ENCODE data around the gene DCPS. TPM values are rescaled to one million over a fixed set of nuclear protein-coding genes. Genes with fewer than 3 reads are reported as not detected.

DCPS gene
- total RNA-seq, 4 donors from 2014 or later = 15.1 to 23.4 (median 16.7) TPM

DNA sequence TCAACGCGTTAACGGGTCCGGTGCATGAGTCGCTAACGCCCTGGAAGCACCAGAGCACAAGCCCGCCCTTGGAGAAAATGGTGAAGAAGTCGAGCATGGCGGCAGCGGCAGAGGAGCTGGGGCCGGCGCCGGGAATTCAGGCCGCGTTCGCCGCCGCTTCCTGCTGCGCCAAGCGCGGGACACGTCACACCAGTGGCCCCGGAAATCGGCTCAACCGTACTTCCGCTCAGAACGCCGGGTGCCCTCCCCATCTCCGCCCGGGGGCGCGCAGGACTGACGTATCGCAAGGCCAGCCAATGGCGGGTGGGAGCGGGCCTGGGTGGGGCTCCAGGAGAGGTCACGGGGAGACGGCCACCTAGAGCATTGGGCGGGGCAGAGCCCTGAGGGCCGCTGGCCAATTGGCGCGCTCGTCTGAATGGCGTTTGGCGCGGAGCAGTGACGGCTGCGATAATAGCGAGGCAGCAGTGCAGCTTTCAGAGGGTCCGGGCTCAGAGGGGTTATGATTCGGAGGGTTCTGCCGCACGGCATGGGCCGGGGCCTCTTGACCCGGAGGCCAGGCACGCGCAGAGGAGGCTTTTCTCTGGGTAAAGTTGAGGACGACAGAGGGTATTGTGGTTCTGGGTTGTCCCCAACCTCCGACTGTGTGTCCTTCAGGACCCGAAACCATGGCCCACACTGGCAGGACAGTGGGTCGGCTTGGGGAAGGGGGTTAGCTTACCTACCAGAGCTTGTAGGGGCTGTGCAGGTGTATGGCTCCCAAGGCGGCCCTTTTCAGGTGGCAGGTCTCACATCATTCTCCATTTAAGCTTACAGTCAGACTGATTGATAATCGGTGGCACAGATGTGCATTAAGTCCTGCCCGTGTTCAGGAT is 34.9 kb upstream of the DCPS start, which contains the start of the genes FOXRED1 and SRPRA:
Gene FOXRED1, plus strand, starts transcription at position 447 of the 872 bp plus-strand sequence. Its CDS starts 53 bp downstream, at position 500.
Gene SRPRA, minus strand, starts transcription at position 188 of the 872 bp plus-strand sequence. Its CDS starts 91 bp downstream, at position 97.
- DNase-seq (ENCODE audit: low spot score in 2 of 2) = peak; percentile 99 to 100
- TF ChIP-seq, protein P1, sequence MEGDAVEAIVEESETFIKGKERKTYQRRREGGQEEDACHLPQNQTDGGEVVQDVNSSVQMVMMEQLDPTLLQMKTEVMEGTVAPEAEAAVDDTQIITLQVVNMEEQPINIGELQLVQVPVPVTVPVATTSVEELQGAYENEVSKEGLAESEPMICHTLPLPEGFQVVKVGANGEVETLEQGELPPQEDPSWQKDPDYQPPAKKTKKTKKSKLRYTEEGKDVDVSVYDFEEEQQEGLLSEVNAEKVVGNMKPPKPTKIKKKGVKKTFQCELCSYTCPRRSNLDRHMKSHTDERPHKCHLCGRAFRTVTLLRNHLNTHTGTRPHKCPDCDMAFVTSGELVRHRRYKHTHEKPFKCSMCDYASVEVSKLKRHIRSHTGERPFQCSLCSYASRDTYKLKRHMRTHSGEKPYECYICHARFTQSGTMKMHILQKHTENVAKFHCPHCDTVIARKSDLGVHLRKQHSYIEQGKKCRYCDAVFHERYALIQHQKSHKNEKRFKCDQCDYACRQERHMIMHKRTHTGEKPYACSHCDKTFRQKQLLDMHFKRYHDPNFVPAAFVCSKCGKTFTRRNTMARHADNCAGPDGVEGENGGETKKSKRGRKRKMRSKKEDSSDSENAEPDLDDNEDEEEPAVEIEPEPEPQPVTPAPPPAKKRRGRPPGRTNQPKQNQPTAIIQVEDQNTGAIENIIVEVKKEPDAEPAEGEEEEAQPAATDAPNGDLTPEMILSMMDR (IDR thresholded peaks at IDR 0.05) = no peak
- peak in 1 of 2 donors; percentile 73 for TF ChIP-seq POLR2A (IDR thresholded peaks at IDR 0.05)
- WGBS, 2 donors = 1% methylated on average over 27 to 63 of the region's 64 CpGs
- H3K4me3 ChIP-seq (ENCODE audit: low read depth, poor library complexity, severe bottlenecking) = peak within 1 kb of the TSS; percentile 52
- intact Hi-C loops (cut with DNase I; ENCODE audit: low total_unique reads) = no loop called here

DNA sequence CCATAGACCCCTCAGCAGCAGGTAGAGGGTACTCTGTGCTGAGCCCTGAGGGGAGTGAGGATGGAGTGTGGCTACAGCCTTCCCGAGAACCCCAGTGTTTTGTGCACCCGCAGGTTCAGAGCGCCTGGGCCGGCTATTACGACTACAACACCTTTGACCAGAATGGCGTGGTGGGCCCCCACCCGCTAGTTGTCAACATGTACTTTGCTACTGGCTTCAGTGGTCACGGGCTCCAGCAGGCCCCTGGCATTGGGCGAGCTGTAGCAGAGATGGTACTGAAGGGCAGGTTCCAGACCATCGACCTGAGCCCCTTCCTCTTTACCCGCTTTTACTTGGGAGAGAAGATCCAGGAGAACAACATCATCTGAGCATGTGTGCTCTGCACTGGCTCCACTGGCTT is 26.5 kb upstream of the DCPS start:
- H3K4me3 ChIP-seq (ENCODE audit: low read depth, poor library complexity, severe bottlenecking) = no peak overlapping the region
- 93 to 94% methylated on average over 10 to 11 of the region's 11 CpGs for WGBS, 2 donors
- TF ChIP-seq POLR2A (IDR thresholded peaks at IDR 0.05) = no peak
- TF ChIP-seq, protein P1 (IDR thresholded peaks at IDR 0.05) = no peak
- peak in 1 of 2 donors; percentile 83 for DNase-seq (ENCODE audit: low spot score in 2 of 2)
- intact Hi-C loops (cut with DNase I; ENCODE audit: low total_unique reads) = no loop called here

DNA sequence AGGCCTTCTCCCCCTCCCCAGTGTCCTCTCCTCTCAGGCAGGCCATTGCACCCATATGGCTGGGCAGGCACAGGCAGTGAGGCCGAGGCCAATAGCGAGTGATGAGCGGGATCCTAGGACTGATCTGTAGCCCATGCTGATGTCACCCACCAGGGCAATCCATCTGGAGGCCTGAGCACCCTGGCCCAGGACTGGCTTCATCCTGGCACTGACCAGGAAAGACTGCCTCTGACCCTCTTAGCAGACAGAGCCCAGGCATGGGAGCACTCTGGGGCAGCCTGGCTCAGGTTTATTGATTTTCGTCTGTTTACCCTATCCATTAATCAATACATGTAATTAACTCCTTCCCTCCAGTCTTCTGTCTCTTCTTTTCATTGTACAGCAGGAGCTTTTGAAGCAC is 26.1 kb upstream of the DCPS start:
- 74 to 98% methylated on average over 4 of the region's 4 CpGs for WGBS, 2 donors
- no peak for TF ChIP-seq POLR2A (IDR thresholded peaks at IDR 0.05)
- TF ChIP-seq, protein P1 (IDR thresholded peaks at IDR 0.05) = no peak
- H3K4me3 ChIP-seq (ENCODE audit: low read depth, poor library complexity, severe bottlenecking) = no peak overlapping the region
- intact Hi-C loops (cut with DNase I; ENCODE audit: low total_unique reads) = no loop called here
- peak in 1 of 2 donors; percentile 46 for DNase-seq (ENCODE audit: low spot score in 2 of 2)

DNA sequence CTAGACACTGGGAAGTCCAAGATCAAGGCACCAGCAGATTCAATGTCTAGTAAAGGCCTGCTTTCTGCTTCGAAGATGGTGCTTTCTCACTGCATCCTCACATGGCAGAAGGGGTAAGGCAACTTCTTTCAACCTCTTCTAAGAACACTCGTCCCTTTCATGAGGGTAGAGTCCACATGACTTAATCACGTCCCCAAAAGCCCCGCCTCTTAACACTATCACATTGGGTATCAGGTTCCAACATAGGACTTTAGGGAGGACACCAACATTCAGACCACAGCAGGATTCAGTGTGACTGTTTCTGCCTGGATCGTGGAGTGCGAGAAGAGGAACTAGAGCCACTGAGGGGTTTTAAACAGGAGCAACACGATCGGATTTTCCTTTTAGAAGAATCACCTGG is 24.7 kb upstream of the DCPS start:
- 76 to 82% methylated on average over 8 of the region's 8 CpGs for WGBS, 2 donors
- TF ChIP-seq, protein P1 (IDR thresholded peaks at IDR 0.05) = no peak
- TF ChIP-seq POLR2A (IDR thresholded peaks at IDR 0.05) = no peak
- no peak overlapping the region for H3K4me3 ChIP-seq (ENCODE audit: low read depth, poor library complexity, severe bottlenecking)
- no peak for DNase-seq (ENCODE audit: low spot score in 2 of 2)
- intact Hi-C loops (cut with DNase I; ENCODE audit: low total_unique reads) = no loop called here

DNA sequence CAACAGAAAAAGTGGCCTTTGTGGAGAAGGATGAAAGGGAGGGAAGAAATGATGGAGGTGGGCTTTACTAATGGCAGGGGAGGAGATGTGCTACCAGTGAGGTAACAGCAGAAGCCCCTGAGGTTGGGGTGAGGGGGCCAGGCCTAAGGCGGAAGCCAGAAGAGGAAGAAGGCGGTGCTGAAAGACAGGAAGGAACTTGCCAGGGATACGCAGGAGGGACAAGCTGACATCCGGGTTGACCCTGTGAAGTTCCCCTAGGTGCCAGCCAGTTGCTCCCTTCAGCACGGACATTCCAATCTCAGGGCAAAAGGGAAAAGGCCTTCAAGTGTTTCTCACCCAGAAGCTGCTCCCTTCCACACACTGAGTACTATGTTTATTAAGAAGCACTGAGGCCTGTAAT is 23.3 kb upstream of the DCPS start:
- WGBS, 2 donors = 60 to 82% methylated on average over 5 of the region's 5 CpGs
- DNase-seq (ENCODE audit: low spot score in 2 of 2) = no peak
- intact Hi-C loops (cut with DNase I; ENCODE audit: low total_unique reads) = no loop called here
- TF ChIP-seq, protein P1 (IDR thresholded peaks at IDR 0.05) = no peak
- TF ChIP-seq POLR2A (IDR thresholded peaks at IDR 0.05) = no peak
- no peak overlapping the region for H3K4me3 ChIP-seq (ENCODE audit: low read depth, poor library complexity, severe bottlenecking)
